ENCODE data around the gene BICRA.
"Not testable (repeated sequence)": the region's sequence is repeated elsewhere in the genome, so short reads cannot be mapped to it uniquely, and the experiment has no call there.

The BICRA gene

DNA sequence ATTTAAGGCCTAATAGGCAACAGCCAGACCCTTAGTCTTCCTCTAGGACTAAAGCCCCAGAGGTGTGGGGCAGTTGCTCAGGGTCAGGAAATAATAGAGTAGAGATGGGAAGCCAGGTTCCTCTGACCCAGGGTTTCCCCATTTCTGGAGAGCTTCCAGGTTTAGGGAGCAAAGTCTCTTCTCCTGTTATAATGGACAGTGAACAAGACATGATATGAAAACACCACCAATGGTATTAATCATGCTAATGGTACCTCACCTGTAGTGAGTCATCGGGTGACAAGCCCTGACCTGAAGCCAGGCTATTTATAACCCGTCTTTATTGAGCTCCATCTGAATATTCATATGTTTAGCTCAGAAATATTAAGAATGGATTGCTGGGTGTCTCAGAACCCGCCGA is 24.6 kb downstream of the BICRA start:
- no peak overlapping the region for H3K4me3 ChIP-seq (ENCODE audit: low read length)
- TF ChIP-seq ZNF274 (IDR thresholded peaks at IDR 0.05; ENCODE audit: low read depth, low read length), result no peak

DNA sequence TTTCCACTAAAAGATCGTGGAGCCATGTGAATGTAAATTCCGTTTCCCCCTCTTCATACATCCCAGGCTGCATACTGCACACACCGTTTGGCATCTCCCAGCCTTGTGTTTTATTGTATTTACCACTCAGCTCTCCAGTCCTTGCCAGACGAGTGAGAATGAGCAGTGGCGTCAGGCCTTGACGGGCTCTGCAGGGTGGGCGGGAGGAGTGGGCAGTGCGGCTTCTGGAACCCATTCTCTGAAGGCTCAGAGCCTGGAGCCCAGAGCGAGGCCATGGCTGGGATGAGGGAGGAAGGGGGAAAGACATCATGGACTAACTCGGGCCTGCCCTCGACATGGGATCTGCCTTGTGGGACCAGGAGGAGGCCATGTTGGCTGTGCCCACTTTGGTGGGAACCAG is 25.1 kb downstream of the BICRA start:
- no peak for TF ChIP-seq ZNF274 (IDR thresholded peaks at IDR 0.05; ENCODE audit: low read depth, low read length)
- no peak overlapping the region for H3K4me3 ChIP-seq (ENCODE audit: low read length)

DNA sequence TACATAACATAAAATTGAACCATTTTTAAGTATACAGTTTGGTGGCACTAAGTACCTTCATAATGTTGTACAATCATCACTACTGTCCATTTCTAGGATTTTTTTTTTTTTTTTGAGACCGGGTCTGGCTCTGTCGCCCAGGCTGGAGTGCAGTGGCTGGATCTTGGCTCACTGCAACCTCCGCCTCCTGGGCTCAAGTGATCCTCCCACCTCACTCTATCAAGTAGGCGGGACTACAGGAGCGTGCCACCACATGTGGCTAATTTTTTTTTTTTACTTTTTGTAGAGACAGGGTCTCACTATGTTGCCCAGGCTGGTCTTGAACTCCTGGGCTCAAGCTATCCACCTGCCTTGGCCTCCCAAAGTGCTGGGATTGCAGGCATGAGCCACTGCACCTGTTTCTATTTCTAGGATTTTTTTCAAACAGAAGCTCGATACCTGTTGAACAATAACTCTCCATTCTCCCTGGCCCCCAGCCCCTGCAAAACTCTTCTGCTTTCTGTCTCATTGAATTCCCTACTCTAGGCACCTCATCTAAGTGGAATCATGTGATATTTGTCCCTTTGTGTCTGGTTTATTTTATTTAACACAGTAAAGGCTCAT is 26.3 kb downstream of the BICRA start:
- H3K4me3 ChIP-seq (ENCODE audit: low read length), result not testable (repeated sequence)

DNA sequence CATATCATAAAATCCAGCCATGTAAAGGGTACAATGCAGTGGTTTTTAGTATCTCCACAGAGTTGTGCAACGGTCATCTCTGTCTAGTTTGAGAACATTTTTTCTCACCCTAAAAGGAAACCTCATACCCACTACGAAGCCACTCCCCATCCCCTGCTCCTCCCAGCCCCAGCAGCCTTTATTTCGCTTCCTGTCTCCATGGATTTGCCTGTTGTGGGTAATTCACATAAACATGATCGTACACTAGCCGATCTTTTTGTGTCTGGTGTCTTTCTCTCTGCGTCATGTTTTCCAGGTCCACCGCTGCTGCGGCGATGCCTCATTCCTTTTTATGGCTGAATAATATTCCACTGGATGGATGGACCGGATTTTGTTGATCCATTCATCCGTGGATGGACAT is 28.6 kb downstream of the BICRA start:
- TF ChIP-seq ZNF274 (IDR thresholded peaks at IDR 0.05; ENCODE audit: low read depth, low read length), result no peak
- H3K4me3 ChIP-seq (ENCODE audit: low read length), result no peak overlapping the region

DNA sequence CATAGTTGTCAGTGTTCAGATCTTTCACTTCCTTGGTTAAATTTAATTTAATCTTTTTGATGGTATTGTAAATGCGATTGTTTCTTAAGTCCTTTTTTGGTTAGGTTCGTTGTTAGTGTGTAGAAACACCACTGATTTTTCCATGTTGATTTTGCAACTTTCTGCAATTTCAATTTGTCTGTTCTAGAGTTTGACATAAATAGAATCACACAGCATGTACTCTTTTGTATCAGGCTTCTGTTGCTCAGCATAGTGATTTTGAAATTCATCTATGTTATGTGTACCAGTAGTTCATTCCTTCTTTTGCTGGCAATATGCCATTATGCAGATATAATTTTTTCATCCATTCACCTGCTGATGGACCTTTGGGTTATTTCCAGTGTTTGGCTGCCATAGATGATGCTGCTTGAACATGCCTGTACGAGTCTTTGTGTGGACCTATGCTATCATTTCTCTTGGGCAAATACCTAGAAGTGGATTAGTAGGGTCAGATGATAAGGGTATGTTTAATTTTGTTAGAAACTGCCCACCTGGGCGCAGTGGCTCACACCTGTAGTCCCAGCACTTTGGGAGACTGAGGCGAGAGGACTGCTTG is 33.1 kb downstream of the BICRA start:
- TF ChIP-seq ZNF274 (IDR thresholded peaks at IDR 0.05; ENCODE audit: low read depth, low read length), result no peak
- H3K4me3 ChIP-seq (ENCODE audit: low read length), result no peak overlapping the region

DNA sequence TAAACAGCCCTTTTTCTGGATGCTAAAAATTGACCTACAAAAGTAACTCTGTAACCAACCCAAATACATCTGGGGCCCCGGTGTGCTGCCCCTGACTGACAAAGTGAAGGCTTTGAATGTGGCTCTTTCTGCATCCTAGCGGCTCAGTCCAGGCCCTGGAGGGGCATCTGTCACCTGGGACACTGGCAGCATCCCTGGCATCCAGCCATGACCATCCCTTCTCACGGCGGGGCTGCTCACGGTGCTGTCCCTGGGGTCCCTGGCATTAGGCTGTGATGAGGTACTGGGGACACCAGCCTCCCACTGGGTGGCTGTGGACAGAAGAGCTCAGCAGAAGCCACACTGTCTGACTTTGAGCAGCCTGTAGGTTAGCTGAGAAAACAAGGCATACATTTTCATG is 34.3 kb downstream of the BICRA start:
- no peak for TF ChIP-seq ZNF274 (IDR thresholded peaks at IDR 0.05; ENCODE audit: low read depth, low read length)
- H3K4me3 ChIP-seq (ENCODE audit: low read length), result no peak overlapping the region

DNA sequence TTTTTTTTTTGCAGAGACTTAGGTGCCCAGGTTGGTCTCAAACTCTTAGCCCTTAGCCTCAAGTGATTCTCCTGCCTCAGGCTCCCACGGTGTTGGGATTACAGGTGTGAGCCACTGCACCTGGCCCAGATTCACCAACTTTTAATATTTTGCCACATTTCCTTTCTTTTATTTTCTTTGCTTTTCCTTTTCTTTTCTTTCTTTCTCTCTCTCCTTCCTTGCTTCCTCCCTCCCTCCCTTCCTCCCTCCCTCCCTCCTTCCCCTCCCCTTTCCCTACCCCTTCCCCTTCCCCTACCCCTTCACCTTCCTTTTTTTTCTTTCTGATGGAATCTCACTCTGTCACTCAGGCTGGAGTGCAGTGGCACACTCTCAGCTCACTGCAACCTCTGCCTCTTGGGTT is 35.3 kb downstream of the BICRA start:
- H3K4me3 ChIP-seq (ENCODE audit: low read length), result no peak overlapping the region

DNA sequence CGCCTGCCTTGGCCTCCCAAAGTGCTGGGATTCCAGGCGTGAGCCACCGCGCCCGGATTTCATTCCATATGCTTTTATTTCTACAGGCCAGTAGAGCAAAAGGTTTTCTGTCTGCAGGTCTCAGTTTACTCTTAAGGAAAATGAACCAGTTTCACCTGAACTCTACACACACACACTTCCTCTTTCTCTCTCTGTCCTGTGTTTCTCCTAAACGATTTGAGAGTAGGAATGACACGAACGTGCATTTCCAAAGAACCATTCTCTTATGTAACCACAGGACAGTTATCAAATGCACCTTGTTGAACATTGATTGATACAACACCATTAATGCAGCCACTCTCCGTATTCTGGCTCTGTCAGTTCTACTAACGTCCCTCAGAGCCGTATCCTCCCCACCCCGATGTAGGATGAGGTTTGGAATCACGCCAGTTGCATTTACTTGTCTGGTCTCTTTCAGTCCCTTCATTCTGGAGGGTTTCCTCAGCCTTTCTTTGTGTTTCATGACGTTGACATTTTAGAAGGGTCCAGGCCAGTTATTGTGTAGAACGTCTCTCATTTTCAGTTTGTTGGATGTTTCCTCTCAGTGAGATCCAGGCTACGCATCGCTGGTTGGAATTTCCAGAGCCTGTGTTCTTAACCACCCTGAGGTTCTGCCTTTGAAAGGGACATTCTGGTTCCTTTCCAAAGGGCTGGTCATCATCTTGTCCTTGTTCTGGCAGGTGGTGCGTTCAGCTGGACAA is 36.0 kb downstream of the BICRA start:
- no peak for TF ChIP-seq ZNF274 (IDR thresholded peaks at IDR 0.05; ENCODE audit: low read depth, low read length)
- no peak overlapping the region for H3K4me3 ChIP-seq (ENCODE audit: low read length)

More for the DNA sequence above, 35.3 kb downstream of the BICRA start:
- no peak for TF ChIP-seq ZNF274 (IDR thresholded peaks at IDR 0.05; ENCODE audit: low read depth, low read length)

DNA sequence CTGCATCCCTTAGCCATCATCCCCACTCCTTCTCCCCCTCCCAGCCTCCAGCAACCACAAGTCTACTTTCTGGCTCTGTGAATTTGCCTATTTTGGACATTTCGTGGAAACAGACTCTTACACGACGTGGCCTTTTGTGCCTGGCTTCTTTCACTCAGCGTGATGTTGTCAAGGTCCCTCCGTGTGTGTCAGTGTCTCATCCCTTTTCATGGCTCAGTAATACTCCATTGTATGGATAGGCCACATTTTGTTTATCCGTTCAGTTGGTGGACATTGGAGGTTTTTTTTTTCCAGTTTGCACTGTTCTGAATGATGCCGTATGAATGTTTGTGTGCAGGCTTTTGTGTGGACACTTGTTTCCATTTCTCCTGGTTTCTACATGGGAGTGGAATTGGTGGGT is 38.0 kb downstream of the BICRA start:
- H3K4me3 ChIP-seq (ENCODE audit: low read length), result no peak overlapping the region
- no peak for TF ChIP-seq ZNF274 (IDR thresholded peaks at IDR 0.05; ENCODE audit: low read depth, low read length)

DNA sequence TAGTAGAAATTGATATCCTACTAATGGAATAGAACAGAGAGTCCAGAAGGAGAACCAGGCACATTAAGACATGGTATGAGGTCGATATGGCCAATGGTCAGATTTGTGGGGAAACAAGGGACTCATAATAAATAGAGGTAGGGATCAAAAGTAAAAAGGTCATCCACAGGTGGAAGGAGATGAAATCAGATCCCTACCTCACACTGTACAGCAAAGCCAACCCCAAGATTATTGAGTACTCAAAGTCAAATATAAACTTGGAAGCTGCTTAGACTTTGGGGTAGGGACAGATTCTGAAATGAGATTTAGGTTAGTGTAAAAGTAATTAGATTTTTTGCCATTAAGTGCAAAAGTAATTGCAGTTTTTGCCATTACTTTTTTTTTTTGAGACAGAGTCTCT is 40.7 kb downstream of the BICRA start:
- TF ChIP-seq ZNF274 (IDR thresholded peaks at IDR 0.05; ENCODE audit: low read depth, low read length), result no peak
- H3K4me3 ChIP-seq (ENCODE audit: low read length), result no peak overlapping the region

DNA sequence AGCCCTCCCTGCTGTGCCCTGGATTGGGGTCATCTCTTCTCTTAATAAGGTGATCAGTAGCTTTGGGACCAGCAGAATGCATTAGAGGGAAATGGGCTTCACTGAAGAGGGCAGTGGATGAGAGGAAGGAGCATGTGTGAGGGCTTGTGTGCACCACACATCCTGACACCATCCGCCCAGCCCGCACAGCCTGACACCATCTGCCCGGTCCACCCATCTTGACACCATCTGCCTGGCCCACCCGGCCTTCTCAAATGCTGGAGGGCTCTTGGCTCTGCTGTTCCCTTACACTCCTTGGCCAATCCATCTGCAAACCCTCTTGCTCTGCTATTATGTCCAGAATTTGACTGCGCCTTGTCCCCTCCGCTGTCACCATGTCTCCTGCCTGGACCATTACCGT is 41.8 kb downstream of the BICRA start:
- no peak for TF ChIP-seq ZNF274 (IDR thresholded peaks at IDR 0.05; ENCODE audit: low read depth, low read length)
- H3K4me3 ChIP-seq (ENCODE audit: low read length), result no peak overlapping the region

DNA sequence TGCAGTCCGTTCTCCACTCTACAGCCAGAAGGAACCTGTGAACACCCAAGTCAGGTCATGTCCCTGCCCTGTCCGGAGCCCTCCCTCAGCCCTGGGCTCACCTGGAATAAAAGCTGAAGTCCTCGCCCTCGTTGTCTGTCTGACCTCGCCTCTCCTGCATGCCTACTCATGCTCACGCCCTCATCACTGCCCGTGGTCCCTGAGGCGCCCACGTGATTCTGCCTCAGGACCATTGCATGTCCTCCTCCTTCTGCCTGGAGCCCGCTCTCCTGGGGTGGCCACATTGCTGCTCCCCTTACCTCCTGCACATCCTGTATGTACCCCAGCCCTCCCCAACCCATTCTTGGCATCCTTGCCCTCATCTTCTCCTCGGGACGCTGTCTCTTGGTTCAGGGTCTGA is 42.2 kb downstream of the BICRA start:
- H3K4me3 ChIP-seq (ENCODE audit: low read length), result no peak overlapping the region
- no peak for TF ChIP-seq ZNF274 (IDR thresholded peaks at IDR 0.05; ENCODE audit: low read depth, low read length)

DNA sequence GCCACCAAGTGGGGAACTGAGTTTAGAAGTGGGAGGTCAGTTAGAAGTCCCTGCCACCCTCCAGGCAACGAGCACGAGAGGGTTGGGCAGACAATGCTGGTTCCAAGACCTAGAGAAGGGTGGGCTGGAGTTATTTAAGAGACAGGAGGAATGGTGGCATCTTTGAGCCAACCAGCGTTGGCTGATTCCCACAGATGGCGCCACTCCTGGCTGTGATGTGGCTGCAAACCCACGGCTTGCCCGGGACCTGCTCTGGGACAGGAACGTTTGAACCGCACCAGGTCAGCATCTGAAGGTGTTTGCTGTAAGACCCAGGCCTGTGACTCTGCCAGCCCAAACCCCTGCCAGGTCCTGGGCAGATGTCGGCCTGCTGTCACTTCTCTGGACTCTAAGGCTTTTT is 42.8 kb downstream of the BICRA start:
- H3K4me3 ChIP-seq (ENCODE audit: low read length), result no peak overlapping the region
- no peak for TF ChIP-seq ZNF274 (IDR thresholded peaks at IDR 0.05; ENCODE audit: low read depth, low read length)

DNA sequence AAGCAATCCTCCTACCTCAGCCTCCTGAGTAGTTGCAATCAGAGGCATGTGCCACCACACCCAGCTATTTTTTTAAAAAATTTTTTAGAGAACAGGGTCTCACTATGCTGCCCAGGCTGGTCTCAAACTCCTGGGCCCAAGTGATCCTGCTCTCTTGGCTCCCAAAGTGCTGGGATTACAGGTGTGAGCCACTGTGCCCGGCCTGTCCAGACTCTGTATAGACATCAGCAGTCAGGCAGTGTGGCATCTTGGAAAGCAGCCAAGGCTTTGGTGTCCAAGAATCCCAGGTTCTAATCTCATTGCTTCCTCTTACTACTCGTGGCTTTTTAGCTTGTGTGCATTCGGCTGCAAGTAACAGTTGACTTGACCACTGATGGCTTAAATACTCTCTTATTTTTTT is 43.4 kb downstream of the BICRA start:
- no peak for TF ChIP-seq ZNF274 (IDR thresholded peaks at IDR 0.05; ENCODE audit: low read depth, low read length)
- H3K4me3 ChIP-seq (ENCODE audit: low read length), result no peak overlapping the region

DNA sequence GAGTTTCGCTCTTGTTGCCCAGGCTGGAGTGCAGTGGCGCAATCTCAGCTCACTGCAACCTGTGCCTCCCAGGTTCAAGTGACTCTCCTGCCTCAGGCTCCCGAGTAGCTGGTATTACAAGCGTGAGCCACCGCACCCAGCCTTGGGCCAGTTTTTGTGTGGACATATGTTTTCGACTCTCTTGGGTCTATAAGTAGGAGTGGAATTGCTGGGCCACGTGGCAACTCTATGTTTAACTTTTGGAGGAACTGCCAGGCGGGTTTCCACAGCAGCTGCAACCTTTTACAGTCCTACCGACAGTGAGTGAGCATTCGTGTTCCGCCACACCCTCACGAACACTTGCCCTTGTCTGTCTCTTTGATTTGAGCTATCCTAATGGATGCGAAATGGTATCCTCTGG is 44.9 kb downstream of the BICRA start:
- no peak for TF ChIP-seq ZNF274 (IDR thresholded peaks at IDR 0.05; ENCODE audit: low read depth, low read length)
- H3K4me3 ChIP-seq (ENCODE audit: low read length), result no peak overlapping the region
